Suprapubic skin (tissue), 4 donors: ENCODE results near the gene ATE1. TPM values are rescaled to one million over a fixed set of nuclear protein-coding genes. Genes with fewer than 3 reads are reported as not detected.

Source experiments
- DNase-seq, 2 donors: peaks; one replicate each; pipeline ENCODE4 v3.0.0-alpha.2; 2019; ENCODE audit warnings: low spot score in 2 of 2
- H3K27ac ChIP-seq: fragments of 200-600 bp; sonication (generic); one replicate; pipeline ENCODE4 v1.5.1; 2019
- H3K27me3 ChIP-seq: fragments of 200-600 bp; sonication (generic); one replicate; pipeline ENCODE4 v1.5.1; 2019
- H3K36me3 ChIP-seq: fragments of 200-600 bp; sonication (generic); one replicate; pipeline ENCODE4 v1.5.1; 2019
- H3K4me1 ChIP-seq: fragments of 200-600 bp; sonication (generic); one replicate; pipeline ENCODE4 v1.5.1; 2019
- H3K4me3 ChIP-seq: fragments of 200-600 bp; sonication (generic); one replicate; pipeline ENCODE4 v1.5.1; 2019; ENCODE audit warnings: mild to moderate bottlenecking
- H3K9me3 ChIP-seq: fragments of 200-600 bp; sonication (generic); one replicate; pipeline ENCODE4 v1.5.1; 2019
- CTCF ChIP-seq, 2 donors: fragments of 200-600 bp in 1 of 2; fragments of 450-650 bp in 1 of 2; sonication (generic) in 1 of 2; IDR thresholded peaks; one replicate each; pipeline ENCODE4 v1.5.1; 2016 to 2019; ENCODE audit warnings: antibody characterized with exemption in 2 of 2, mild to moderate bottlenecking in 1 of 2, moderate library complexity in 1 of 2
- EP300 ChIP-seq: sonication (generic); formaldehyde crosslinking; IDR thresholded peaks from one replicate; pipeline ENCODE4 v1.6.1; 2017; ENCODE audit warnings: antibody characterized with exemption
- POLR2A ChIP-seq, 2 donors: fragments of 450-650 bp; IDR thresholded peaks; one replicate each; pipeline ENCODE4 v1.6.1; 2017; ENCODE audit warnings: antibody characterized with exemption in 2 of 2, mild to moderate bottlenecking in 2 of 2, moderate library complexity in 2 of 2
- POLR2AphosphoS5 ChIP-seq, 3 donors: sonication (generic); formaldehyde crosslinking; IDR thresholded peaks; one replicate each; pipeline ENCODE4 v1.6.1; 2017; ENCODE audit warnings: antibody characterized with exemption in 3 of 3
- WGBS: methylation state at CpG from one replicate; pipeline ENCODE4 v1.1.5; 2018; 5-methylcytosine and 5-hydroxymethylcytosine counted together
- total RNA-seq, 4 donors: library from RNA; depleted of rRNA; stranded (reverse); fragments of >200 nt; gene quantifications; one replicate each; pipeline ENCODE4 v1.1.0, GENCODE V29; 2016

Gene ATE1
- total RNA-seq, 4 donors from 2014 or later, result 20.3 to 23.2 (median 21.7) TPM

DNA sequence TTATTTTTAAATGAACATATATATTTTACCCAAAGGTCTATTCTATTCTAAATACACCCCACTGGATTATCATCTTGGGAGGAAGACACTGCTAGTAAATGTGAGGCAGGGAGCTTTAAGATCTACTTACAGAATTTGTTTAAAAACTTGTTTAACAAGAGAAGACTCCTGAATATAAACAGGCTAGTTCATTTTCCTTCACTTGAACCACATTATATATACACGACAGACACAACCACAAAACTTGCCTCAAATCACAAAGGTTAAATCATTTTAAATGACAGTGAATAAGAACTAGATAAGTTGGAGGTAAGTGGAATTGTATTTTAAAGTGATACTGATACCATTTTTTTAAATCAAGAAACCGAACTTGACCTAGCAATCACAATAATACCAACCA, 109.2 kb downstream of the ATE1 start:
- TF ChIP-seq POLR2A (IDR thresholded peaks at IDR 0.05), result no peak
- no peak for TF ChIP-seq POLR2AphosphoS5 (IDR thresholded peaks at IDR 0.05)
- TF ChIP-seq EP300, result no peak
- Histone ChIP-seq H3K9me3 (no peaks in the 10 kb centered on the region), H3K27me3 (no peaks in the 10 kb centered on the region), H3K36me3 (no peaks in the 10 kb centered on the region), H3K4me1 (no peaks in the 10 kb centered on the region), H3K4me3 (no peak overlapping the region), H3K27ac (no peak overlapping the region)
- 49% methylated on average over 2 of the region's 2 CpGs for WGBS
- DNase-seq, result no peak

- no peak overlapping the region for H3K27ac ChIP-seq
- H3K27me3 ChIP-seq, result no peaks in the 10 kb centered on the region
- DNase-seq, result no peak
- H3K4me3 ChIP-seq, result no peak overlapping the region
- no peaks in the 10 kb centered on the region for H3K36me3 ChIP-seq
- H3K4me1 ChIP-seq, result no peaks in the 10 kb centered on the region
- H3K9me3 ChIP-seq, result no peaks in the 10 kb centered on the region
- TF ChIP-seq EP300 (no peak), POLR2A (IDR thresholded peaks at IDR 0.05) (no peak), POLR2AphosphoS5 (IDR thresholded peaks at IDR 0.05) (no peak), CTCF (IDR thresholded peaks at IDR 0.05) (no peak)
- 88% methylated on average over 1 of the region's 1 CpG for WGBS
Observed at GRCh38 chr10:121816197-121816596, 111.6 kb downstream of the ATE1 start.

DNA sequence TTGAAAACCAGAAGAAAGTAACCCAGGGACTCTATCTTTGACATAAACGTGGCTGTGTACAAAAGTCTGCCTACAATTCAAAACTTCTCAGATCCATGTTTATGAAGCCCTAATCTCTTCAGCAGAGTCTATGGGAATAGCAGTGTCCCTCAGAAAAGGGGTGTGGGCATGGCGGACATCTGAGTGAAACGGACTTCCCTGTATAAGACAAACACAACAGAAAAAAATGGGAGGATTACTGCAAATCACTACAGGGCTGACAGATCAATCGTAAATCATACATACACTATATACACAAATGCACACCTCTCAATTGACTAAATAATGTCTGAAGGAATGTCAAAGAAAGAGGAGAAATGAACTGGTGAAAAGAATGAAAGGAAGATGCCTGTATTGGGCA, 114.0 kb downstream of the ATE1 start:
- no peaks in the 10 kb centered on the region for H3K4me1 ChIP-seq
- H3K9me3 ChIP-seq, result no peaks in the 10 kb centered on the region
- no peaks in the 10 kb centered on the region for H3K27me3 ChIP-seq
- no peak overlapping the region for H3K4me3 ChIP-seq
- no peak overlapping the region for H3K27ac ChIP-seq
- TF ChIP-seq EP300 (no peak), POLR2AphosphoS5 (IDR thresholded peaks at IDR 0.05) (no peak), POLR2A (IDR thresholded peaks at IDR 0.05) (no peak), CTCF (IDR thresholded peaks at IDR 0.05) (no peak)
- no peak for DNase-seq
- no peaks in the 10 kb centered on the region for H3K36me3 ChIP-seq
- WGBS, result 87% methylated on average over 4 of the region's 4 CpGs

DNA sequence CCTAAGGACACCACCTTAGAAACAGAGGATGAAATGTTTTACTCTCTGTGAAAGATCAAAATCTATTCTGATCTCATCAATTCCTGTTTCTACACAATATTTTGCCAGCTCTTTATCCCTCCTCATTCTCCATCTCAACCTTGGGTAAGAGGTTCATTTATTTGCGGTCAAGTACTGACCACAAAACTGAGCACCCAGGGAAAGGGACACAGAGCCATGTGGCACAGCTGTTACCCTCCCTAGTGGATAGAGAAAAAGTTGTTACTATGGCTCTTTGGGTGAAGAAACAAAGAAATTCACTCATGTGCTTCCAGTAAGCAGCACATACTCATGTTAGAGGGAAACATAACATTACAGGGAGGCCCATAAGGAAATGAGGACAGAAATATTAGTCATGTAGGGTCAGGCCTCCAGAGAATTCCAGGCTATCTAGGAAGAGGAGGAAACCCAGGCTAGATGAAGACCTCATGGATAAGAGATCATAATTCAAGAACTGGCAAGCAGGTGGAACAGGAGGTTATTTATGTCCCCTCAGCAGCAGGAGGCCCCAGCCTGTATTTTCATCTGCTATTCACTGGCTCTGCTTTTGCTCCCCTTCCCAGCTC, 114.5 kb downstream of the ATE1 start:
- H3K36me3 ChIP-seq, result no peaks in the 10 kb centered on the region
- no peak overlapping the region for H3K4me3 ChIP-seq
- no peaks in the 10 kb centered on the region for H3K9me3 ChIP-seq
- TF ChIP-seq EP300 (no peak), CTCF (IDR thresholded peaks at IDR 0.05) (no peak), POLR2A (IDR thresholded peaks at IDR 0.05) (no peak), POLR2AphosphoS5 (IDR thresholded peaks at IDR 0.05) (no peak)
- no peak overlapping the region for H3K27ac ChIP-seq
- H3K27me3 ChIP-seq, result no peaks in the 10 kb centered on the region
- H3K4me1 ChIP-seq, result no peaks in the 10 kb centered on the region
- 94% methylated on average over 1 of the region's 1 CpG for WGBS
- no peak for DNase-seq

DNA sequence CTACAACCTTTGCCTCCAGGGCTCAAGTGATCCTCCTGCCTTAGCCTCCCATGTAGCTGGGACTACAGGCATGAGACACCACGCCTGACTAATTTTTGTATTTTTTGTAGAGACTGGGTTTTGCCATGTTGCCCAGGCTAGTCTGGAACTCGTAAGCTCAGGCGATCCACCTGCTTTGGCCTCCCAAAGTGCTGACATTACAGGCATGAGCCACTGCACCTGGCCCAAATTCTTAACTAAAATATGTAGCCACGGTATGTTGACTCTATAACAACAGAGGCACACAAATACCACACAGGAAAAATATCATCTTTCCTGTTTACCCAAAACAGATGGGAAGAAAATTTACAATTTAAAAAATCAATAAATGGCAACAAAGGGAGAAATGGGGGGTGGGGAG, 115.8 kb downstream of the ATE1 start:
- Histone ChIP-seq H3K9me3 (no peaks in the 10 kb centered on the region), H3K27me3 (no peaks in the 10 kb centered on the region), H3K4me3 (no peak overlapping the region), H3K27ac (no peak overlapping the region), H3K4me1 (no peaks in the 10 kb centered on the region), H3K36me3 (no peaks in the 10 kb centered on the region)
- TF ChIP-seq CTCF (IDR thresholded peaks at IDR 0.05), result no peak
- TF ChIP-seq POLR2AphosphoS5 (IDR thresholded peaks at IDR 0.05), result no peak
- TF ChIP-seq EP300, result no peak
- no peak for TF ChIP-seq POLR2A (IDR thresholded peaks at IDR 0.05)
- 66% methylated on average over 4 of the region's 4 CpGs for WGBS
- no peak for DNase-seq

DNA sequence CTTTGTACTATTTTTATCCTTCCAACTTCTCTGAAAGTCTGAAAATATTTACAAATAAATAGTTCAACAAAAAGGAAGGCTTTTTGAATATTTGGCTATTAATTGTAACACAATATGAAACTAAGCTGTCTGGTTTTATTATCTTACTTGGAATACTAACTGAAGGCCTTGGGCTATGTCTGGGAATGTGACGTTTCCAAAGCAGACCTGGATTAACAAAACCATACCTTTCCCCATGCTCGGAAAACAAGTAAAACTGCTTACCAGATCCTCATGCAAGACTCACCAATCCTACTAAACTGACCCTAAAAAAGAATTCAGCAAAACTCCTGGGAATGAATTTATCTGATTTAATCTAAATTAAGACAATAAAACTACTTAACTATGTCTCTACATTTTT, 116.4 kb downstream of the ATE1 start:
- Histone ChIP-seq H3K27ac (no peak overlapping the region), H3K4me3 (no peak overlapping the region), H3K36me3 (no peaks in the 10 kb centered on the region), H3K4me1 (no peaks in the 10 kb centered on the region), H3K27me3 (no peaks in the 10 kb centered on the region), H3K9me3 (no peaks in the 10 kb centered on the region)
- 59% methylated on average over 2 of the region's 2 CpGs for WGBS
- no peak for DNase-seq
- TF ChIP-seq EP300, result no peak
- TF ChIP-seq CTCF (IDR thresholded peaks at IDR 0.05), result no peak
- no peak for TF ChIP-seq POLR2AphosphoS5 (IDR thresholded peaks at IDR 0.05)
- no peak for TF ChIP-seq POLR2A (IDR thresholded peaks at IDR 0.05)
